Panc1 (cell line): ENCODE results near the gene PSMA2. TPM values are rescaled to one million over a fixed set of nuclear protein-coding genes. Genes with fewer than 3 reads are reported as not detected.

Experiments
- ATAC-seq: fragments of 200-7000 bp; cut with Tn5 transposase; 2 replicates; pipeline ENCODE4 v1.9.1; 2020; ENCODE audit warnings: mild to moderate bottlenecking, moderate library complexity
- BruUV-seq: library from RNA; stranded (reverse); fragments of 400-500 nt; replicated peaks from 2 replicates; lab custom pipeline; 2021; lab: Mats Ljungman, UMichigan
- CTCF ChIA-PET: fragments of 300-600 bp; sonication (Branson Sonifier 250); formaldehyde crosslinking; loops from one replicate; lab custom pipeline; 2022; ENCODE audit warnings: antibody characterized with exemption; lab: Charles Lee
- POLR2A ChIA-PET: fragments of 300-600 bp; sonication (Branson Sonifier 250); formaldehyde crosslinking; loops from one replicate; lab custom pipeline; 2022; ENCODE audit warnings: antibody characterized with exemption; lab: Charles Lee
- DNase-seq: peaks from one replicate; pipeline ENCODE4 v3.0.0-alpha.2; 2010; ENCODE audit warnings: low read depth, low spot score
- H3K27ac ChIP-seq: 2 replicates; pipeline ENCODE4 v1.5.1; 2011; ENCODE audit warnings: mild to moderate bottlenecking, low read length, inconsistent platforms
- H3K27me3 ChIP-seq: fragments of 200-500 bp; sonication (Bioruptor generic); 2 replicates; pipeline ENCODE4 v1.6.0; 2014; ENCODE audit warnings: low read length, inconsistent platforms; ENCODE audit not compliant: control insufficient read depth, insufficient read depth
- H3K36me3 ChIP-seq: fragments of 200-500 bp; sonication (Bioruptor generic); 2 replicates; pipeline ENCODE4 v1.5.1; 2014; ENCODE audit warnings: inconsistent platforms, mild to moderate bottlenecking, low read length, moderate library complexity; ENCODE audit not compliant: control insufficient read depth, insufficient read depth
- H3K4me1 ChIP-seq: 2 replicates; pipeline ENCODE4 v1.5.1; 2011; ENCODE audit warnings: inconsistent platforms, mild to moderate bottlenecking, low read length, moderate library complexity; ENCODE audit not compliant: control insufficient read depth, insufficient read depth
- H3K4me3 ChIP-seq, 2 experiments: 2 replicates each; pipeline ENCODE4 v1.5.1; 2011 to 2012; ENCODE audit warnings: low read depth in 2 of 2, low read length in 2 of 2, mild to moderate bottlenecking in 2 of 2, inconsistent platforms in 1 of 2, moderate library complexity in 1 of 2
- H3K9me3 ChIP-seq: fragments of 200-500 bp; sonication (Bioruptor generic); 2 replicates; pipeline ENCODE4 v1.5.1; 2014; ENCODE audit warnings: low read depth, mild to moderate bottlenecking, inconsistent platforms, low read length, moderate library complexity; ENCODE audit not compliant: control insufficient read depth, insufficient read depth
- CTCF ChIP-seq: fragments of 450-650 bp; IDR thresholded peaks from 2 replicates; pipeline ENCODE4 v1.5.1; 2017; ENCODE audit warnings: mild to moderate bottlenecking
- POLR2AphosphoS5 ChIP-seq: IDR thresholded peaks from 2 replicates; pipeline ENCODE4 v1.6.1; 2012; ENCODE audit warnings: mild to moderate bottlenecking, low read depth, low read length, moderate library complexity
- REST ChIP-seq, 2 experiments: IDR thresholded peaks; 2 replicates each; pipeline ENCODE4 v1.6.1; 2011 to 2012; ENCODE audit warnings: low read depth in 2 of 2, control low read depth in 1 of 2, low read length in 1 of 2, mild to moderate bottlenecking in 1 of 2, moderate library complexity in 1 of 2; ENCODE audit not compliant: insufficient read depth in 1 of 2
- SIN3A ChIP-seq: IDR thresholded peaks from 2 replicates; pipeline ENCODE4 v1.6.1; 2012; ENCODE audit warnings: low read depth, mild to moderate bottlenecking, low read length, moderate library complexity, borderline replicate concordance; ENCODE audit not compliant: insufficient read depth
- TCF7L2 ChIP-seq: IDR thresholded peaks from 2 replicates; pipeline ENCODE4 v1.6.1; 2011; ENCODE audit warnings: mild to moderate bottlenecking, low read depth, low read length, inconsistent platforms
- in situ Hi-C: cut with HindIII; loops from 2 replicates; pipeline ENCODE4 v1.10.0; 2016; ENCODE audit warnings: low sequenced_read_pairs, low pct_unique_long_range_greater_than_20kb
- intact Hi-C: fragments of 100-400 bp; cut with micrococcal nuclease; formaldehyde crosslinking; loops from one replicate; pipeline ENCODE4 v1.10.0; 2022; ENCODE audit not compliant: unreplicated experiment
- total RNA-seq: library from RNA; stranded (reverse); gene quantifications from one replicate; pipeline ENCODE4 v1.2.1, GENCODE V29; 2021; ENCODE audit not compliant: unreplicated experiment

Gene PSMA2
- total RNA-seq, 1 experiment from 2014 or later, result 180 TPM

- Histone ChIP-seq H3K36me3 (peaks cover 33% of the 10 kb centered on the region), H3K9me3 (no peaks in the 10 kb centered on the region), H3K4me1 (peaks cover 10% of the 10 kb centered on the region), H3K27me3 (no peaks in the 10 kb centered on the region), H3K4me3 (no peak overlapping the region), H3K27ac (no peak overlapping the region)
- no TSS peak for BruUV-seq
- TF ChIP-seq REST (IDR thresholded peaks at IDR 0.05; ENCODE audit: insufficient read depth in 1 of 2, low read depth in 2 of 2, low read length in 1 of 2) (no peak), SIN3A (no peak), POLR2AphosphoS5 (no peak), CTCF (no peak), TCF7L2 (no peak)
- ATAC-seq (no peak), DNase-seq (no peak)
- in situ Hi-C loops (no loop called here), intact Hi-C loops (no loop called here)
- POLR2A ChIA-PET, result no interaction called here
- CTCF ChIA-PET, result no interaction called here
These were observed 16.6 kb downstream of the PSMA2 start for GRCh38 chr7:42915356-42915755.

DNA sequence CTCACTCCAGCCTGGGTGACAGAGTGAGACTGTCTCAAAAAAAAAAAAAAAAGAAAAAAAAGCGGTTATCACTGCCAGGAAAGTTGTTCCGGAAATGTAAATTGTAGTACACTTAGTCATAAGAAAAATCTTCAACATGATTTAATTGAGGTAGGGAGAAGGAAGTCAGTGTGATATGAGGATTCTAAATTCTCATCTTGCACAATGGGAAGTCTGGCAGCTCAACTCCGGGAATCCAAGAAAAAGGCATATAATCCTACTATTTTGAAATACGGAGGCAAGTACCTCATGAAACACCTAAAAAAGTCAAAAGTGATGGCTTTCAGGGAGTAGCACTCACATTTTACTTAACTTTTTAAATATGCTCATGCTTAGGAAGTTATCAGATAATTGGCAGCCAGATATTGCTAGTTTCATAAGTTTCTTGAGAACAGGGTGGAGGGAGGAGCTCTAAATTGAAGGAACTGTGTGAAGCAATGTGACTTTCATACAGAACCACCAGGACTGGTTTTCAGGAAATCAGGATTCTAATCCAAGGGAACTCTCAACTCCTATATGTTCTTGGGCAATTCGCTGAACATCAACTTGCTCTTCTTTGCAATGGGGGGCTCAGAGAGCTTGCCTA lies 17.4 kb downstream of the PSMA2 start:
- BruUV-seq, result no TSS peak
- H3K9me3 ChIP-seq, result no peaks in the 10 kb centered on the region
- CTCF ChIA-PET, result no interaction called here
- no peaks in the 10 kb centered on the region for H3K27me3 ChIP-seq
- no peak for TF ChIP-seq POLR2AphosphoS5
- TF ChIP-seq SIN3A, result no peak
- no peak for TF ChIP-seq REST (IDR thresholded peaks at IDR 0.05; ENCODE audit: insufficient read depth in 1 of 2, low read depth in 2 of 2, low read length in 1 of 2)
- no peak for TF ChIP-seq TCF7L2
- TF ChIP-seq CTCF, result no peak
- in situ Hi-C loops (no loop called here), intact Hi-C loops (no loop called here)
- ATAC-seq (no peak), DNase-seq (no peak)
- POLR2A ChIA-PET, result no interaction called here
- H3K4me3 ChIP-seq, result no peak overlapping the region
- H3K27ac ChIP-seq, result no peak overlapping the region
- H3K4me1 ChIP-seq, result peaks cover 10% of the 10 kb centered on the region
- H3K36me3 ChIP-seq, result peaks cover 25% of the 10 kb centered on the region
